Measurements from ENCODE around the gene L2HGDH. TPM values are rescaled to one million over a fixed set of nuclear protein-coding genes. Genes with fewer than 3 reads are reported as not detected.

The L2HGDH gene
- total RNA-seq, 4 donors from 2014 or later, result 8.6 to 13.4 (median 10.9) TPM

DNA sequence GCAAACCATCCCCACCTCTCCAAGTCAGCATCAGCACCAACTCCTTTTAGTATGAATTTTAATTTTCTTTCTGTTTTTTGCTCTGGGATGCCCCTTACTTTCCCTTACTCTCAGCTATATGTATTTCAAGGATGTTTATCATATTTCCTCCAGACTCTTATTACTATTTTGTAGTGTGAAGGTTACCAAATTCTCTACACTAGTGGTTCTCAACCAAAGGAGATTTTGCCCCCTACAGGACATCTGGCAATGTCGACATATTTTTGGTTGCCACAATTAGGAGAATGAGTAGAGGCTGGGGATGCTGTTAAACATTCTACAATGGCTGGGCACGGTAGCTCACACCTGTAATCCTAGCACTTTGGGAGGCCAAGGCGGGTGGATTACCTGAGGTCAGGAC lies 51.5 kb downstream of the L2HGDH start:
- Histone ChIP-seq H3K4me1 (peaks cover 11 to 17% of the 10 kb centered on the region in 2 donors), H3K36me3 (no peaks in the 10 kb centered on the region), H3K9me3 (no peaks in the 10 kb centered on the region), H3K4me3 (no peak overlapping the region), H3K27me3 (no peaks in the 10 kb centered on the region), H3K27ac (no peak overlapping the region)
- DNase-seq (no peak), ATAC-seq (peak in 1 of 2 donors; percentile 26)
- no peak for TF ChIP-seq POLR2A (IDR thresholded peaks at IDR 0.05)
- TF ChIP-seq, protein P1, sequence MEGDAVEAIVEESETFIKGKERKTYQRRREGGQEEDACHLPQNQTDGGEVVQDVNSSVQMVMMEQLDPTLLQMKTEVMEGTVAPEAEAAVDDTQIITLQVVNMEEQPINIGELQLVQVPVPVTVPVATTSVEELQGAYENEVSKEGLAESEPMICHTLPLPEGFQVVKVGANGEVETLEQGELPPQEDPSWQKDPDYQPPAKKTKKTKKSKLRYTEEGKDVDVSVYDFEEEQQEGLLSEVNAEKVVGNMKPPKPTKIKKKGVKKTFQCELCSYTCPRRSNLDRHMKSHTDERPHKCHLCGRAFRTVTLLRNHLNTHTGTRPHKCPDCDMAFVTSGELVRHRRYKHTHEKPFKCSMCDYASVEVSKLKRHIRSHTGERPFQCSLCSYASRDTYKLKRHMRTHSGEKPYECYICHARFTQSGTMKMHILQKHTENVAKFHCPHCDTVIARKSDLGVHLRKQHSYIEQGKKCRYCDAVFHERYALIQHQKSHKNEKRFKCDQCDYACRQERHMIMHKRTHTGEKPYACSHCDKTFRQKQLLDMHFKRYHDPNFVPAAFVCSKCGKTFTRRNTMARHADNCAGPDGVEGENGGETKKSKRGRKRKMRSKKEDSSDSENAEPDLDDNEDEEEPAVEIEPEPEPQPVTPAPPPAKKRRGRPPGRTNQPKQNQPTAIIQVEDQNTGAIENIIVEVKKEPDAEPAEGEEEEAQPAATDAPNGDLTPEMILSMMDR (IDR thresholded peaks at IDR 0.05 in 4 of 5, conservative IDR thresholded peaks at IDR 0.05 in 1 of 5), result peak in 2 of 5 experiments; percentile 29 to 51
- in situ Hi-C loops (cut with MboI; ENCODE audit: low sequenced_read_pairs in 4 of 4) (no loop called here), intact Hi-C loops (cut with DNase I; ENCODE audit: low total_unique reads) (no loop called here)

DNA sequence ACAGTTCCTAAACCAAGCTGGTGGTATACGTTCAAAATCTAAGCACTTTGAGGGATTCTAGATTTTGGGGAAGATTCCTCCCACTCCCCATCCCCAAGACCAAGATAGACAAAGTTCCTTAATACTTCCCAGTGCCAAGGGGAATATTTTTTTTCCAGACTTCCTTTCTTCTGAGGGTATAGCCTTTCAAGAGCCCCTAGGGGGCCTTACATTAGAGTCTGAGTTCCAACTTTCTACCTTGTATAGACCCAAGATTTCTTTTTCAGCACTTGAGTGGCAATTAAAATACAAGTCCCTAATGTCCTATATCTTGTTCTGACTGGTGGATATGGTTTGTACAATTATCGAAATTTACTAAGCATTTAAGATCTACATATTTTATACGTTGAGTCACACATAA lies 52.0 kb downstream of the L2HGDH start:
- ATAC-seq (no peak), DNase-seq (no peak)
- Histone ChIP-seq H3K9me3 (no peaks in the 10 kb centered on the region), H3K27me3 (no peaks in the 10 kb centered on the region), H3K36me3 (no peaks in the 10 kb centered on the region), H3K4me3 (no peak overlapping the region), H3K4me1 (peaks cover 11 to 17% of the 10 kb centered on the region in 2 donors), H3K27ac (no peak overlapping the region)
- intact Hi-C loops (cut with DNase I; ENCODE audit: low total_unique reads), result no loop called here
- no peak for TF ChIP-seq POLR2A (IDR thresholded peaks at IDR 0.05)
- TF ChIP-seq, protein P1 (IDR thresholded peaks at IDR 0.05 in 4 of 5, conservative IDR thresholded peaks at IDR 0.05 in 1 of 5), result no peak
- in situ Hi-C loops (cut with MboI; ENCODE audit: low sequenced_read_pairs in 4 of 4), result no loop called here

DNA sequence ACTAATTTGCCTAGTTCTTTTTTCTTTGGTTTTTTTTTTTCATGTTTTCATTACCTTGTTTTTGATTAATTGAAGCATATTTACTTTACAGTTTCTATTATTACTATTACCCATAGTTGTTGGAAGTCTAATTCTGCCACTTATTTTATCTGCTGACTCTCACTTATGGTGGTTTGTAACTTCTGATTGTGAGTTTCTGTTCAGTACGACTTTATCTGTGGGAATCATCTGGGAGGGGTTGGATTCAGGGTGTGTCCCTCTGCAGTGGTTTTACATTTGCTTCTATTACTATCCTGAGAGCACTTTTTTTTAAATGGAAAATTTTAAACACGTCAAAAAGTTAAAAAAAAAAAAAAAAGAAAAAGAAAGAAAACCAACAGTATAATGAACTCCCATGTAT lies 54.3 kb downstream of the L2HGDH start:
- in situ Hi-C loops (cut with MboI; ENCODE audit: low sequenced_read_pairs in 4 of 4) (no loop called here), intact Hi-C loops (cut with DNase I; ENCODE audit: low total_unique reads) (no loop called here)
- Histone ChIP-seq H3K27ac (no peak overlapping the region), H3K4me3 (no peak overlapping the region), H3K9me3 (no peaks in the 10 kb centered on the region), H3K36me3 (no peaks in the 10 kb centered on the region), H3K27me3 (no peaks in the 10 kb centered on the region), H3K4me1 (peaks cover 4 to 7% of the 10 kb centered on the region in 2 donors)
- ATAC-seq, result no peak
- no peak for DNase-seq
- TF ChIP-seq, protein P1 (IDR thresholded peaks at IDR 0.05 in 4 of 5, conservative IDR thresholded peaks at IDR 0.05 in 1 of 5), result no peak
- no peak for TF ChIP-seq POLR2A (IDR thresholded peaks at IDR 0.05)

DNA sequence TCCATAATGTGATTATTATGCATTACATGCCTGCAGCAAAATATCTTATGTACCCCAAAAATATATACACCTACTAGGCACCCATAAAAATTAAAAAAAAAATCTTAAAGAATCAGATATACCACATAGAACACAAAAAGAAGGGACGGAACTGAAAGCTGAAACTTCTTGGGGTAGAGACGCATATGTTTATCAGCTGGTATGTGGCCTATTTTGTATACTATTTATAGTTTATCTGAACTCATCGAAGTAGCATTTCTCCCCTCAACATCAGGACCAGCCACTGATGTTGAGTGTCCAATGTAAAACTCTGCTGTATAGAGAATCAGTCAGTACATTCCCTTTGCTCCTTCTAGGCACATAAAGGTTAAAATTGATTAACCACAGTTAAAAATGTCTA lies 57.8 kb downstream of the L2HGDH start:
- no peak for TF ChIP-seq POLR2A (IDR thresholded peaks at IDR 0.05)
- TF ChIP-seq, protein P1 (IDR thresholded peaks at IDR 0.05 in 4 of 5, conservative IDR thresholded peaks at IDR 0.05 in 1 of 5), result no peak
- no peaks in the 10 kb centered on the region for H3K9me3 ChIP-seq
- H3K27ac ChIP-seq, result no peak overlapping the region
- no peaks in the 10 kb centered on the region for H3K4me1 ChIP-seq
- H3K27me3 ChIP-seq, result no peaks in the 10 kb centered on the region
- no peaks in the 10 kb centered on the region for H3K36me3 ChIP-seq
- intact Hi-C loops (cut with DNase I; ENCODE audit: low total_unique reads) (no loop called here), in situ Hi-C loops (cut with MboI; ENCODE audit: low sequenced_read_pairs in 4 of 4) (no loop called here)
- ATAC-seq, result no peak
- no peak overlapping the region for H3K4me3 ChIP-seq
- no peak for DNase-seq

DNA sequence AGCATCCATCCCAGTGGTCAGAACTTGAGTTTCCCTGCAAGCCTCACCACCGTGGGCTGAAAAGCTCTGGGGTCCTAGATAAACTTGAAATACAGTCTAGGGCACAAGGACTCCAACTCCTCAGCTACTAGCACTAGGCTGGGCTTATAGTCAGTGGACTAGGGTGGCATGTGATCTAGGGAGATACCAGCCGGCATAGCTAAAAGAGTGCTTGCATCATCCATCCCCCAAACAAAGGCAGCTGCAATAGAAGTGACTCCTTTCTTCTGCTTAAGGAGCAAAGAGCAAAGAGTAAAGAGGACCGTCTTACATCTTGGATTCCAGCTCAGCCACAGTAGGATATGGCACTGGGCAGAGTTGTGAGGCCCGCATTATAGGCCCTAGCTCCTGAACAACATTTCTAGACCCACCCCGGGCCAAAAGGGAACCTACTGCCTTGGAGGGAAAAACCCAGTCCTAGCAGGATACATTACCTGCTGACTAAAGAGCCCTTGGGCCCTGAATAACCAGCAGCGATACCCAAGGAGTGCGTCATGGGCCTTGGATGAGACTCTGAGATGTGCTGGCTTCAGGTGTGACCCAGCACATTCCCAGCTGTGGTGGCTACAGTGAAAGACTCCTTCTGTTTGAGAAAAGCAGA lies 62.8 kb downstream of the L2HGDH start:
- Histone ChIP-seq H3K27me3 (no peaks in the 10 kb centered on the region), H3K27ac (no peak overlapping the region), H3K4me1 (no peaks in the 10 kb centered on the region), H3K9me3 (no peaks in the 10 kb centered on the region), H3K4me3 (no peak overlapping the region), H3K36me3 (no peaks in the 10 kb centered on the region)
- no peak for ATAC-seq
- no peak for DNase-seq
- intact Hi-C loops (cut with DNase I; ENCODE audit: low total_unique reads), result no loop called here
- TF ChIP-seq, protein P1 (IDR thresholded peaks at IDR 0.05 in 4 of 5, conservative IDR thresholded peaks at IDR 0.05 in 1 of 5), result no peak
- no peak for TF ChIP-seq POLR2A (IDR thresholded peaks at IDR 0.05)
- in situ Hi-C loops (cut with MboI; ENCODE audit: low sequenced_read_pairs in 4 of 4), result no loop called here

Measured in gastrocnemius medialis (tissue), 4 donors.